ENCODE measurements around the gene FANCB.

GRCh38 chrX:14884714-14885113 lies 11.8 kb upstream of the FANCB start:
- TF ChIP-seq CTCF (conservative IDR thresholded peaks at IDR 0.05; ENCODE audit: low read depth, low read length) (no peak), RAD21 (IDR thresholded peaks at IDR 0.05; ENCODE audit: low read length) (no peak), ELK1 (IDR thresholded peaks at IDR 0.05; ENCODE audit: borderline replicate concordance, low read depth, low read length) (no peak), RFX5 (IDR thresholded peaks at IDR 0.05; ENCODE audit: low read depth, low read length) (no peak), POLR2A (IDR thresholded peaks at IDR 0.05; ENCODE audit: low read depth, low read length) (no peak), USF2 (IDR thresholded peaks at IDR 0.05; ENCODE audit: low read depth, low read length) (no peak), SMC3 (IDR thresholded peaks at IDR 0.05; ENCODE audit: low read depth, low read length) (no peak), FOS (IDR thresholded peaks at IDR 0.05; ENCODE audit: low read depth, low read length) (no peak), CEBPB (IDR thresholded peaks at IDR 0.05; ENCODE audit: low read depth, low read length) (no peak), MAZ (IDR thresholded peaks at IDR 0.05; ENCODE audit: borderline replicate concordance, low read depth, low read length) (no peak), BHLHE40 (IDR thresholded peaks at IDR 0.05; ENCODE audit: low read depth, low read length) (no peak)
